D721Med (cell line): ENCODE data around the gene FOCAD.

Source experiments
- DNase-seq: peaks from one replicate; pipeline ENCODE4 v3.0.0; 2011; ENCODE audit warnings: low spot score; ENCODE audit not compliant: insufficient read length
- FAIRE-seq: peaks from 2 replicates; lab custom pipeline; 2011; peaks lifted over from hg19 to GRCh38; lab: Jason Lieb, UNC
- TF ChIP-seq, protein P1 (sequence below): IDR thresholded peaks from 2 replicates; pipeline ENCODE4 v1.5.1; 2012; ENCODE audit warnings: mild to moderate bottlenecking, control low read depth; ENCODE audit not compliant: insufficient read depth; ENCODE audit errors: missing control alignments

The FOCAD gene

GRCh38 chr9:20870115-20870514, 186.1 kb downstream of the FOCAD start:
- DNase-seq, result no peak
- no peak for FAIRE-seq
- TF ChIP-seq, protein P1, sequence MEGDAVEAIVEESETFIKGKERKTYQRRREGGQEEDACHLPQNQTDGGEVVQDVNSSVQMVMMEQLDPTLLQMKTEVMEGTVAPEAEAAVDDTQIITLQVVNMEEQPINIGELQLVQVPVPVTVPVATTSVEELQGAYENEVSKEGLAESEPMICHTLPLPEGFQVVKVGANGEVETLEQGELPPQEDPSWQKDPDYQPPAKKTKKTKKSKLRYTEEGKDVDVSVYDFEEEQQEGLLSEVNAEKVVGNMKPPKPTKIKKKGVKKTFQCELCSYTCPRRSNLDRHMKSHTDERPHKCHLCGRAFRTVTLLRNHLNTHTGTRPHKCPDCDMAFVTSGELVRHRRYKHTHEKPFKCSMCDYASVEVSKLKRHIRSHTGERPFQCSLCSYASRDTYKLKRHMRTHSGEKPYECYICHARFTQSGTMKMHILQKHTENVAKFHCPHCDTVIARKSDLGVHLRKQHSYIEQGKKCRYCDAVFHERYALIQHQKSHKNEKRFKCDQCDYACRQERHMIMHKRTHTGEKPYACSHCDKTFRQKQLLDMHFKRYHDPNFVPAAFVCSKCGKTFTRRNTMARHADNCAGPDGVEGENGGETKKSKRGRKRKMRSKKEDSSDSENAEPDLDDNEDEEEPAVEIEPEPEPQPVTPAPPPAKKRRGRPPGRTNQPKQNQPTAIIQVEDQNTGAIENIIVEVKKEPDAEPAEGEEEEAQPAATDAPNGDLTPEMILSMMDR, result no peak

DNA sequence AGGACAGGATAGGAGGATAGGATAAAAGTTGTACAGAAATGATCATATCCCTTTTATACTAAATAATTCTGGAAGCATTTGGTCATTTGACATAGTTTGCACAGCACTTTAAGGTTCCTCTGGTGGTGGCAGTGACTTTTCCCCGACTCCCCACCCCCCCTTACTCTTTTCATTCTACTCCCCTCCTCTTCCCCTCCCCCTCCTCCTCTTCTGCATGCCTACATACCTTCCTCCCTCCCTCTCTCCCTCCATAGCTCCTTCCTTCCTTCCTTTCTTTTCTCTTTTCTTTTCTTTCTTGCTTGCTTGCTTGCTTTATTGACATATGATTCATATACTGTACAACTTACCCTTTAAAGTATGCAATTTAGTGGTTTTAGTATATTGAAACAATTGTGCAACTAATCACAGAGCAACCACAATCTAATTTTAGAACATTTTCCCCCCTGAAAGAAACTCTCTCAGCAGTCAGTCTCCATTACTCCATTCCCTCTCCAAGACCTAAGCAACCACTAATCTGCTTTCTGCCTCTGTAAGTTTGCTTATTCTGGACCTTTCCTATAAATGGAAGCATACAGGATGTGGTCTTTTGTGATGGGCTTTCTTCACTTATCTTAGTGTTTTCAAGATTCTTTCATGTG, 188.4 kb downstream of the FOCAD start:
- FAIRE-seq (no peak), DNase-seq (no peak)
- TF ChIP-seq, protein P1, result no peak

DNA sequence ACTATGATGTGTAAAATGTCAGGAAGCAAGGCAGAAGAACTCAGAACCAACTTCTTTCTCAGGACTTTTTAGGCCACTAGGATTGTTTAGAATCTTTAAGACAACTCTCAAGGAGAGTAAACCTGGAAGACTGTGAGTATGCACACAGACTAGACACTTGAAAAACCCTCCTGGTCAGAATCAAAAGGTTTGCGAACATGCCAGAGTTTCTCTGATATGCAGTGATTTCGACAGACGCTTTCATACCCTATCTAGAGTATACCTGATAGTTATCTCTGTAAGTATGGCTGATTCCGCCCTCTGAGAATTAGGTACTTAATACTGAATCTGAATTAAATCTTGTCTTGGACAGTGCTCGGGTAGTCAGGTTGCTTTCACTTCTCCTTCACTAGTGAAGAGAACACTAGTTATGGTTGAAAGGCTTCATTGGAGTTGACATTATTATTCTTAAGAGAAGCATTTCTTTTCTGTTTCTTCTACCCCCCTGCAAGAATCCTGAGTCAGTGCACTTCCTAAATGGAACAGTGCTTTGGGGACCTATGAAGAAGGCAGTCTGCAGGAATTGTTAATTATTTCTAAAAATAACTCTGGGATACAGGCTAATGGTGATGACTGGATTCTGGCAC, 189.3 kb downstream of the FOCAD start:
- TF ChIP-seq, protein P1, result no peak
- DNase-seq (no peak), FAIRE-seq (no peak)

DNA sequence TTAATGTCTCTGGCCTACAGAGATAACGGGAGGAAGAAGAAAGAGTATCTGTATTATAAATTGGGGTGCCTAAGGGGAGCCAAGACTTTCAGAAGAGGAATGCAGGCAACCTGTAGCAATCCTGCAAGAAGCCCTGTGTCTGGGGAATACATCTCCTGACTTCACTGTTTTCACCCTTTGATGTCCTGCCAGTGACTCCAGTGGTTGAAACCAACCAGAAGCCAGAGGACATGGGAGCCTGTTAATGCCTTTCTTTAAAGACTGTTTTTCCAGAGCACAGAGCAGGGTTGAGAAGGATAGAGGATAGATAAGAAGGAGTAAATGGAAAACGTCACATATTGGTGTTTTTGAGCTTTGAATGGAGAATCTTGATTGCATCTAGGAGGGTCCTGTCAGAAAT, 196.2 kb downstream of the FOCAD start:
- TF ChIP-seq, protein P1, result no peak
- no peak for DNase-seq
- FAIRE-seq, result no peak

DNA sequence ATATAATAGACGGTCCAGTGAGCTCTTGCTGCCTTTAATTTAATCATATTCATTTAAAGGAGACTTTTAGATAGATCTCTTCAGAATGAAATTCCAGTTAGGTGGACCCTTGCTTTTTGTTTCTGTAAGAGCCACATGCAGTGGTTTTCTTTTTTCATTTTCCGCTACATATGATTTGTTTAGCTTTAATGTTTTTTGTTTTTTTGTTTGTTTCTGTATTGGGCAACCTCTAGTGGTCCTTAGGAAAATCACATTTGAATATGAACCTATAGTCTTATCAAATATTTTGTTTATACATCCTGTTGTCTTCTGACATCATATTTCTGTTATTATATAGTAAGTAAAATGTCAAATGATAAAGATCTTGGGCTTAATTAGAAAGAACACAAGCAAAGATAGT, 196.6 kb downstream of the FOCAD start:
- no peak for FAIRE-seq
- DNase-seq, result no peak
- TF ChIP-seq, protein P1, result peak; percentile 11

GRCh38 chr9:20884985-20885593, 201.0 kb downstream of the FOCAD start:
- no peak for DNase-seq
- TF ChIP-seq, protein P1, result peak; percentile 55
- FAIRE-seq, result no peak
